PFSK-1 (cell line): ENCODE results near the gene PRRT2. TPM values are rescaled to one million over a fixed set of nuclear protein-coding genes. Genes with fewer than 3 reads are reported as not detected.

Experiments used
- FOXP2 ChIP-seq: optimal IDR thresholded peaks from 2 replicates; pipeline ENCODE3; 2011; ENCODE audit warnings: borderline replicate concordance, control low read depth, inconsistent platforms; ENCODE audit not compliant: insufficient read depth; ENCODE audit errors: extremely low read length, extremely low read depth
- POLR2AphosphoS5 ChIP-seq: IDR thresholded peaks from 2 replicates; pipeline ENCODE4 v1.6.1; 2012; ENCODE audit warnings: low read depth, mild to moderate bottlenecking, control low read depth, low read length, moderate library complexity
- SIN3A ChIP-seq: IDR thresholded peaks from 2 replicates; pipeline ENCODE4 v1.6.1; 2012; ENCODE audit warnings: mild to moderate bottlenecking, low read length, moderate library complexity, borderline replicate concordance; ENCODE audit not compliant: insufficient read depth
- TAF1 ChIP-seq: IDR thresholded peaks from 2 replicates; pipeline ENCODE4 v1.6.1; 2012; ENCODE audit warnings: low read length, control low read depth, borderline replicate concordance; ENCODE audit not compliant: insufficient read depth
- polyA plus RNA-seq: library from polyadenylated mRNA; unstranded; fragments of >200 nt; gene quantifications from one replicate; pipeline ENCODE4 v1.2.1, GENCODE V29; 2012; ENCODE audit warnings: low read depth, missing spikeins; ENCODE audit not compliant: insufficient read length
- TF ChIP-seq, protein P1 (sequence below), 2 experiments: IDR thresholded peaks; 2 replicates each; pipeline versions ENCODE4 v1.6.1 to v1.8.0; 2011 to 2012; ENCODE audit warnings: low read depth in 2 of 2, low read length in 2 of 2, control low read depth in 1 of 2, inconsistent platforms in 1 of 2, mild to moderate bottlenecking in 1 of 2, moderate library complexity in 1 of 2; ENCODE audit not compliant: insufficient read depth in 1 of 2

The PRRT2 gene
- polyA plus RNA-seq, result 3.5 TPM

- TF ChIP-seq FOXP2, result no peak
- TF ChIP-seq, protein P1, sequence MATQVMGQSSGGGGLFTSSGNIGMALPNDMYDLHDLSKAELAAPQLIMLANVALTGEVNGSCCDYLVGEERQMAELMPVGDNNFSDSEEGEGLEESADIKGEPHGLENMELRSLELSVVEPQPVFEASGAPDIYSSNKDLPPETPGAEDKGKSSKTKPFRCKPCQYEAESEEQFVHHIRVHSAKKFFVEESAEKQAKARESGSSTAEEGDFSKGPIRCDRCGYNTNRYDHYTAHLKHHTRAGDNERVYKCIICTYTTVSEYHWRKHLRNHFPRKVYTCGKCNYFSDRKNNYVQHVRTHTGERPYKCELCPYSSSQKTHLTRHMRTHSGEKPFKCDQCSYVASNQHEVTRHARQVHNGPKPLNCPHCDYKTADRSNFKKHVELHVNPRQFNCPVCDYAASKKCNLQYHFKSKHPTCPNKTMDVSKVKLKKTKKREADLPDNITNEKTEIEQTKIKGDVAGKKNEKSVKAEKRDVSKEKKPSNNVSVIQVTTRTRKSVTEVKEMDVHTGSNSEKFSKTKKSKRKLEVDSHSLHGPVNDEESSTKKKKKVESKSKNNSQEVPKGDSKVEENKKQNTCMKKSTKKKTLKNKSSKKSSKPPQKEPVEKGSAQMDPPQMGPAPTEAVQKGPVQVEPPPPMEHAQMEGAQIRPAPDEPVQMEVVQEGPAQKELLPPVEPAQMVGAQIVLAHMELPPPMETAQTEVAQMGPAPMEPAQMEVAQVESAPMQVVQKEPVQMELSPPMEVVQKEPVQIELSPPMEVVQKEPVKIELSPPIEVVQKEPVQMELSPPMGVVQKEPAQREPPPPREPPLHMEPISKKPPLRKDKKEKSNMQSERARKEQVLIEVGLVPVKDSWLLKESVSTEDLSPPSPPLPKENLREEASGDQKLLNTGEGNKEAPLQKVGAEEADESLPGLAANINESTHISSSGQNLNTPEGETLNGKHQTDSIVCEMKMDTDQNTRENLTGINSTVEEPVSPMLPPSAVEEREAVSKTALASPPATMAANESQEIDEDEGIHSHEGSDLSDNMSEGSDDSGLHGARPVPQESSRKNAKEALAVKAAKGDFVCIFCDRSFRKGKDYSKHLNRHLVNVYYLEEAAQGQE (IDR thresholded peaks at IDR 0.05; ENCODE audit: insufficient read depth in 1 of 2, low read depth in 2 of 2, low read length in 2 of 2), result peak in 1 of 2 experiments; percentile 34; a peak in 1 of 4 replicates
These were observed at the start of gene PRRT2 for GRCh38 chr16:29811896-29812665. Gene PRRT2, plus strand, starts transcription at chr16:29812193. Its CDS starts 862 bp downstream, at chr16:29813055.

DNA sequence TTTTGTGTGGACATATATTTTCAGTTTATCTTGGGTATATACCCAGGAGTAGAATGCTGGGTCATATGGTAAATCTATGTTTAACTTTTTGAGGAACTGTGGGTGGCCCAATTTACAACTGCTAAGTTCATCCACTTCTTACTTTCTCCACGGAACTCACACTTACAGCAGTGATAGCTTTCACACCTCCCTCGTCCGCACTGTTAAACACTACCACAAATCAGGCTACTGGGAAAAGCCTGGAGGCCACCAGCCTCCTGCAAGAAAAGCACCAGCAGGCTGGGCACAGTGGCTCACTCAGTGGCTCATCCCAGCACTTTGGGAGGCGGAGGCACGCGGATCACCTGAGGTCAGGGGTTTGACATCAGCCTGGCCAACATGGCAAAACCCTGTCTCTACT lies 48.7 kb upstream of the PRRT2 start:
- TF ChIP-seq POLR2AphosphoS5, result no peak
- TF ChIP-seq, protein P1 (IDR thresholded peaks at IDR 0.05; ENCODE audit: insufficient read depth in 1 of 2, low read depth in 2 of 2, low read length in 2 of 2), result no peak
- no peak for TF ChIP-seq FOXP2
- no peak for TF ChIP-seq SIN3A
- no peak for TF ChIP-seq TAF1

GRCh38 chr16:29765167-29766032 lies 46.6 kb upstream of the PRRT2 start:
- TF ChIP-seq POLR2AphosphoS5 (no peak), TAF1 (no peak), SIN3A (no peak), FOXP2 (no peak)
- TF ChIP-seq, protein P1 (IDR thresholded peaks at IDR 0.05; ENCODE audit: insufficient read depth in 1 of 2, low read depth in 2 of 2, low read length in 2 of 2), result no peak

DNA sequence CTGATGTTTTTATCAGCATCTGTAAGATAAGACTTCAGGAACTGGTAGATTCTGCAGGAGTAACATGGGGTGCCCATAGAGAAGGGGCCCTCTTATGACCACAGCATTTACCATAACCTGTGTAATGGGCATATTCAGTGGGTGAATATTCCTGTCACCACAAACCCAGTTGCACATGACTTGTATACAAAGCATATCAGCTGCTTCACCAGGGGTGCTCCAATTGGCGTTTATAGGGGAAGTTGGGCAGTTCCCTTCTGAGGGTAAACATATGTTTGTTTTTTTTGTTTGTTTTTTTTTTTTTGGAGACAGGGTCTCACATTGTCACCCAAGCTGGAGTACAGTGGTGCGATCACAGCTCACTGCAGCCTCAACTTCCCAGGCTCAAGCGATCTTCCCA lies 45.4 kb upstream of the PRRT2 start:
- no peak for TF ChIP-seq POLR2AphosphoS5
- TF ChIP-seq SIN3A, result no peak
- TF ChIP-seq, protein P1 (IDR thresholded peaks at IDR 0.05; ENCODE audit: insufficient read depth in 1 of 2, low read depth in 2 of 2, low read length in 2 of 2), result no peak
- no peak for TF ChIP-seq FOXP2
- TF ChIP-seq TAF1, result no peak
